Activated T-cell treated with anti-CD3 and anti-CD28 coated beads for 24 hours (primary cell): Measurements from ENCODE around the gene FOXK1.

Source experiments
- DNase-seq: peaks from one replicate; pipeline ENCODE4 v3.0.0-alpha.2; 2020; ENCODE audit warnings: low read depth

FOXK1 gene

GRCh38 chr7:4765776-4766490 lies 83.8 kb downstream of the FOXK1 start:
- no peak for DNase-seq

GRCh38 chr7:4766666-4767519 lies 84.8 kb downstream of the FOXK1 start:
- DNase-seq: no peak

- DNase-seq: no peak
These were observed 86.8 kb downstream of the FOXK1 start for GRCh38 chr7:4768597-4769569.

GRCh38 chr7:4769761-4770160 lies 87.7 kb downstream of the FOXK1 start:
- DNase-seq: no peak

GRCh38 chr7:4770886-4771285 lies 88.8 kb downstream of the FOXK1 start:
- DNase-seq: no peak

GRCh38 chr7:4771737-4772136 lies 89.6 kb downstream of the FOXK1 start:
- no peak for DNase-seq

- no peak for DNase-seq
These were observed 90.2 kb downstream of the FOXK1 start for GRCh38 chr7:4772306-4772705.

GRCh38 chr7:4774007-4774406 lies 91.9 kb downstream of the FOXK1 start:
- no peak for DNase-seq

GRCh38 chr7:4774658-4775249 lies 92.7 kb downstream of the FOXK1 start:
- no peak for DNase-seq

- DNase-seq: peak; percentile 92
These were observed 93.3 kb downstream of the FOXK1 start, which contains the start of gene AP5Z1 for GRCh38 chr7:4775250-4775847. Gene AP5Z1, plus strand, starts transcription at chr7:4775623. Its CDS starts 93 bp downstream, at chr7:4775716.

- DNase-seq: peak; percentile 32
These were observed 93.9 kb downstream of the FOXK1 start for GRCh38 chr7:4775848-4776623.

GRCh38 chr7:4779118-4779517 lies 97.0 kb downstream of the FOXK1 start:
- DNase-seq: no peak

GRCh38 chr7:4781366-4782069 lies 99.4 kb downstream of the FOXK1 start:
- DNase-seq: no peak

GRCh38 chr7:4782333-4783291 lies 100.5 kb downstream of the FOXK1 start:
- DNase-seq: no peak

GRCh38 chr7:4783292-4783652 lies 101.2 kb downstream of the FOXK1 start:
- DNase-seq: no peak

GRCh38 chr7:4783762-4784351 lies 101.8 kb downstream of the FOXK1 start:
- no peak for DNase-seq

GRCh38 chr7:4784799-4785198 lies 102.7 kb downstream of the FOXK1 start:
- no peak for DNase-seq

- no peak for DNase-seq
These were observed 103.3 kb downstream of the FOXK1 start for GRCh38 chr7:4785371-4785770.
